Astrocyte of the cerebellum (primary cell): Measurements from ENCODE around the gene SLC30A7.

Experiments used
- DNase-seq: peaks from one replicate; pipeline ENCODE4 v3.0.0-alpha.2; 2011; ENCODE audit warnings: low read depth
- H3K4me3 ChIP-seq: 2 replicates; pipeline ENCODE4 v1.5.1; 2011; ENCODE audit warnings: mild to moderate bottlenecking, low read depth, low read length, moderate library complexity
- in situ Hi-C: cut with HindIII; loops from 2 replicates; pipeline ENCODE4 v1.10.0; 2017; ENCODE audit warnings: low sequenced_read_pairs
- TF ChIP-seq, protein P1 (sequence below): IDR thresholded peaks from 2 replicates; pipeline ENCODE4 v1.5.1; 2012; ENCODE audit warnings: low read length, low read depth, moderate library complexity, mild to moderate bottlenecking; ENCODE audit errors: missing control alignments

SLC30A7 gene

DNA sequence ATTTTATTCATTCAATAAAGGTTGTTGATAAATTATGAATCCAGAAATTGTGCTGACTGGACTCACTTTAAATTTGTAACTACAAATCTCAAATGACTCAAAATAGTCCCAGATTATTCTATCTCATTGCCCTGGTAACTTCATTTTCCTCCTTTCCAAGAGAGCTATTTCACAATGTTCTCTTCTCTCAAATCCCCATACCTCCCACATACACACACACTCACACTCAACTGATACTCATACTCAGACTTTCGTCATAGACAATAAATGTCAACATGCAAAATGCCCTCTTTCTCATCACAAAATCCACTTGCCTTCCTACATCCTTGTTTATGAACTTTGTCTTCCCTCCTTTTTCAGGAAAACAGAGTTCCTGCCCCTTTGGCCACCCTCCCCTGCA is 34.5 kb upstream of the SLC30A7 start:
- no peak overlapping the region for H3K4me3 ChIP-seq
- in situ Hi-C loops: no loop called here
- TF ChIP-seq, protein P1, sequence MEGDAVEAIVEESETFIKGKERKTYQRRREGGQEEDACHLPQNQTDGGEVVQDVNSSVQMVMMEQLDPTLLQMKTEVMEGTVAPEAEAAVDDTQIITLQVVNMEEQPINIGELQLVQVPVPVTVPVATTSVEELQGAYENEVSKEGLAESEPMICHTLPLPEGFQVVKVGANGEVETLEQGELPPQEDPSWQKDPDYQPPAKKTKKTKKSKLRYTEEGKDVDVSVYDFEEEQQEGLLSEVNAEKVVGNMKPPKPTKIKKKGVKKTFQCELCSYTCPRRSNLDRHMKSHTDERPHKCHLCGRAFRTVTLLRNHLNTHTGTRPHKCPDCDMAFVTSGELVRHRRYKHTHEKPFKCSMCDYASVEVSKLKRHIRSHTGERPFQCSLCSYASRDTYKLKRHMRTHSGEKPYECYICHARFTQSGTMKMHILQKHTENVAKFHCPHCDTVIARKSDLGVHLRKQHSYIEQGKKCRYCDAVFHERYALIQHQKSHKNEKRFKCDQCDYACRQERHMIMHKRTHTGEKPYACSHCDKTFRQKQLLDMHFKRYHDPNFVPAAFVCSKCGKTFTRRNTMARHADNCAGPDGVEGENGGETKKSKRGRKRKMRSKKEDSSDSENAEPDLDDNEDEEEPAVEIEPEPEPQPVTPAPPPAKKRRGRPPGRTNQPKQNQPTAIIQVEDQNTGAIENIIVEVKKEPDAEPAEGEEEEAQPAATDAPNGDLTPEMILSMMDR: no peak
- DNase-seq: no peak

DNA sequence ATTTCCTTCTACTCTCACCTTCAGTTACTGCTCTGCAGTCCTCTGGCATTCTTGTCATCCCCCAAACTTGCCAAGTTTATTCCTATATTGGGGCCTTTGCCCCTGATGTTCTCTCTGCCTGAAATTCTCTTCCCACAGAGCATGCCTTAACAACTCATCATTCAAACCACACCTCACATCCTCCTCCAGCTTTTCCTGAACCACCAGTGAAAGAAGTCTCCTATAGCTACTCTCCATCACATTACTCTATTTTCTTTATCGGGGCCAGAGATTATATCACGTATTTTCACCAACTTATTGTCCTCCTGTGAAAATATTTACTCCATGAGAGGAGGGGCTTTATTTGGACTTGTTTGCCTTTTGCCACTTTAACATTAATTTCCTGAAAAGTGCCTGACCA is 33.3 kb upstream of the SLC30A7 start:
- no peak overlapping the region for H3K4me3 ChIP-seq
- TF ChIP-seq, protein P1: no peak
- in situ Hi-C loops: no loop called here
- DNase-seq: peak; percentile 64

DNA sequence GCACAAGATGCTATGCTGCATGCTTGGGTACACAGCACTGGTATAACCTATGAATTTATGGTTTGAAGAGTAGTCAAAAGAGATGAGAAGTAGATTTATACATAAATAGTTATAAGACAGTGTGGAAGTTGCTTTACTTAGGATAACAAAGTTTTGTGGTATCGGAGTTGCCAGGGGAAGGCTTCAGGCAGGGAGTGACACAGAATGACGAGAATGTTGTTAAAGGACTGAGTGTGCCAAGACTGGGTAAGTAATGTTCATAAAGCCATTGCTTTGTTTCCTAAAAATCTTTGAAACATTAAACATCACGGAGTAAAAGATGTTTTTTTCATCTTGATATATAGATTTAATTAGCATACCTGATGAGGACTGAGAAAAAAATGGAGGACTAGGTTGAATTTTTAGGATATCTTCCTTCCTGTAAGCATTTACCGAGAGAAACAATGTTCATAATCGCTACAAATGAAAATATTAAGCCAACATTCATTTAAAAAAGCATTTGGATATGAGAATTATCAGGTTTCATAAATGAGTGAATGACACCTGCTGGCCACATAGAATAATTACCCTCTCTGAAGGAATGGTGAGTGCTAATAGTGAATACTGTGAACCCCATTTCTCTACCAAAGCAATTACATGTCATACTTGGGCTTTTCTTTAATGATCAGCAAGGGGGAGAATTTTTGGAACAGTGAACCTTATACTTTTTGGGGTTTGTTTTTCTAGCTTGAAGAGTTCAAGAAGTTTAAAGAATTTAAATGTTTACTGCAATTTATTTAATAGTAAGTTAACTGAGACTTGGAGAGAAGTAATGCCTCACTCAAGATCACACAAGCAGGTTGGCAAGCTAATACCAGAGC is 29.6 kb upstream of the SLC30A7 start:
- peak; percentile 39 for DNase-seq
- TF ChIP-seq, protein P1: peak; percentile 27
- in situ Hi-C loops: no loop called here
- H3K4me3 ChIP-seq: no peak overlapping the region

DNA sequence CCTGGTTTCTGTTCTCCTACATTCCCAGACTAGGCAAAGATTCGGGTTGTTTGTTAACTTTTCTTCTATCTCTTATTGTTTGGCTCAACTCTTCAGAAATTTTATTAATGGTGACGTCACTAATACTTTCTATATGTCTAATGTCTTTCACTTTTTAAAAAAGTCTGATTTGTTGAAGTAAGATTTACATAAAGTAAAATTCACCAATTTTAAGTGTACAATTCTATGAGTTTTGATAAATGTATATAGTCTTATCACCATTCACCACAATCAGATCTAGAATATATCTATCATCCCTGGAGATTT is 29.0 kb upstream of the SLC30A7 start:
- TF ChIP-seq, protein P1: no peak
- H3K4me3 ChIP-seq: no peak overlapping the region
- in situ Hi-C loops: no loop called here
- no peak for DNase-seq

DNA sequence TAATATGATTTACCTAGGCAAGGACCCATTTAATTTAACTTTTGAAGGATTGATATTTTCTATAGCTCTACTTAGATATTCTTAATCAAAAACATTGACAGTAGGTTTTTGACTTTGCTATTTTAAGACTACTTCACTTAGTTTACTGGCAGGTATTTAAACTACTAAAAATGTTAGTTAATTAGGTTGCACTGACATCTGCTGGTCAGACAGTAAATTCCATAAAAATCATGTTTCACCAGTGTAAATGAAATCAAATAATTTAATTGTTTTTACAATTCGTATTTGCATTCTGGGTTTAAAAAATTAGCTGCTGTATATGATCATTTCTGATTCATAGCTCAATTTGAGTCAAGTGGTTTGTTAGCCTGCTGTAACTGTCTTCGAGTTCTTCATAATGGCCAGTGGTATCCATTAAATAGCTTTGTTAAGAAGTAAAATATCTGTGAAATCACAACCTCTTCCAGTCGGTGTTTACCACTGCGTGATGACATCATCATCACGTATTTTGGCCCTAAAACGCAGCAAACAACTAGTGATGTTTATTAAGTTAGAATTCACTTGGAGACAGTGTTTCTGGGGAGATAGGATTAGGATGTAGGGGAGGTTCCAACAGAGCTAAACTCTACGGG is 27.4 kb upstream of the SLC30A7 start:
- DNase-seq: peak; percentile 58
- H3K4me3 ChIP-seq: no peak overlapping the region

DNA sequence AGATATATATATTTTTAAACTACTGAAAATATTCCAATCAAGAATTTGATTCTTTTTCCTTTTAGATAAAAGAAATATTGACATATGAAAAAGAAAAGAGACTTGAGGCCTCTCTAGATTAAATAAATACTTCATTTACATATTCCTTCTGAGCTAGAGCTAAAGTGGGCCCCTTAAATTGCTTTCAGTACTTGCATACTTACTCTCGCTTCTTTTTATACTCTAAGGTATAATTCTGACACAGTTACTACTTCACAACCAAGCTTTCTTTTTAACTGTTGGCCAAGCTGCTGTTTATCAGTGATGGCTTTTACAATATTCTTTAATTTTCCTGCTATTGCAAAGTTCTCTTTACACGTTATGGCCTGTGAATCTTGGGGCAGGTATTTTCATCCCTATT is 25.9 kb upstream of the SLC30A7 start:
- H3K4me3 ChIP-seq: no peak overlapping the region
- in situ Hi-C loops: loop anchor here (5.0 kb wide), 1 partner anchor 408 kb away; no protein-coding TSS in a partner anchor
- TF ChIP-seq, protein P1: no peak
- DNase-seq: no peak

More for the DNA sequence above, 27.4 kb upstream of the SLC30A7 start:
- in situ Hi-C loops: no loop called here
- TF ChIP-seq, protein P1: peak; percentile 32
